IPS-NIHi11 (cell line): Measurements from ENCODE around the gene TRERF1.

Experiments used
- DNase-seq: peaks from one replicate; pipeline ENCODE4 v3.0.0; 2012; ENCODE audit warnings: mixed read lengths, low spot score

Gene TRERF1

GRCh38 chr6:42301986-42302385 lies 149.7 kb downstream of the TRERF1 start:
- no peak for DNase-seq

- no peak for DNase-seq
These were observed 151.0 kb downstream of the TRERF1 start for GRCh38 chr6:42300701-42301100.

GRCh38 chr6:42300185-42300584 lies 151.5 kb downstream of the TRERF1 start:
- DNase-seq: no peak

GRCh38 chr6:42297661-42298060 lies 154.1 kb downstream of the TRERF1 start:
- DNase-seq: no peak

DNA sequence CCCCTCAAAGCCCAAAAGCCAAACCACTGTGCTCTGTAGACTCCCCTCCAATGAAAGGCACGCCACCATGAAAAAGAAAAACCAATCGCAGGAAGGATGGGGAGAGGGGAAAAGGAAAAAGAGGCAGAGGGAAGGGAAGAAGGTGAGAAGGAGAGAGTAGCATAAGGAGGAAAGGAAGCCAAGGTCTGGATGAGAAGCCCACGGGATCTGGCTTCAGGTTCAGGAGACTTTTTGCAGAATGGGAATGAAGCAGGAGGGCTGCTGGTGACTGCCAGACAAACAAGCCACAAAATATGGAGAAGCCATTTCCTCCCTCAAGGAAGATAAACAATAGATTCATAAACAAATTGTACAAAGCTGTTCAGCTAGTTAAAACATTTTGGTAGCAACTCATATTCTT lies 155.1 kb downstream of the TRERF1 start:
- DNase-seq: no peak

DNA sequence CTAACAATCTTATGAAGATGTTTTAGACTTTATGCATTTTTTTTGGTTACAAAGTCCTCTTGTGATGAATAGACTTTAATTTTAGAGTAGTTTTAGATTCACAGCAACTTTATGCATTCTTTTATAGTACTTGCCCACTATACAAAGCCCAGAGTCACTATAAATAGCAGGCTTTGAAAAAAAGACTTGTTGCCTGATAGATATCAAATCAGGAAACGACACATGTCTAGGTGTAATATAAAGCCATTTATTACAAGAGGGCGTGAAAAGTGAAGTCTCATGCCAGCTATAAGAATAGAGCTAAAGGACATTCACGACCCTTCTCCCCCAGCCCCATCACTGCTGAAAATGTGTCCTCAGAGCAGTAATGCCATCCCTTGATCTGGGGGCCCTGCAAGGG lies 156.0 kb downstream of the TRERF1 start:
- DNase-seq: no peak

- DNase-seq: no peak
These were observed 156.5 kb downstream of the TRERF1 start for GRCh38 chr6:42295181-42295580.

GRCh38 chr6:42294759-42295158 lies 157.0 kb downstream of the TRERF1 start:
- DNase-seq: no peak

- no peak for DNase-seq
These were observed 158.2 kb downstream of the TRERF1 start for GRCh38 chr6:42293386-42293977.

DNA sequence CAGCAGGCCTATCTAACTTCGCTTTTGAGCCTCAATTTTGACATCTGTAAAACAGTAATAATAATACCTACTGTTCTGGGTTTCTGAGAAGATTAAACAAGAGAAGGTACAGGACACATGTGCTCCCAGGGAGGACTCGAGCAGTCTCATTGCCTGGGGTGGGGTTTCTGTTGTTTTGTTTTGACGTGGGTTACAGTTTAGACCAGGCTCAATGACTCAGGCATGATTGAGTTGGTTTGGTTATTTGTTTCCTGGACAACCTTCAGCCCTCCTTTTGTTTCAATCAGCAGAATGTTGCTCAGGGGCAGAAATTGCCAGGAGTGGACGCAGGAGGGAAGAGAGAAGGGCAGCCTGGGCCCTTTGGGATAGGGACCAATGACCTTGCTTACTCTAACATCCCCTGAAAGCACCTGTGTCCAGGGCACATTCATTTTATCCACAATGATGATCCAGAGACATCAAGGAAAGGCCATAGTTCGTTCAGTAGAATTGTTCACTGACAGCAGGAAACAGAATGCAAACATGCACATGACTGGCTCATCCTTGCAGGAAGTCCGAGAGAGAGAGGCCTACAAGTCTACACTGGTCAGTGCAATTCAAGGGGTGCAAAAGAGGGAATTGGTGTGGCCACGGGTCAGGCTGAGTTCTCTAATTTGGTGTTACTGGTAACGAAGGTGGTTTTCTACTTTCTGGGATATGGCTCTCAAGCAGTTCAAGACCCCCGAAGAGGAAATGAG lies 159.6 kb downstream of the TRERF1 start:
- no peak for DNase-seq

DNA sequence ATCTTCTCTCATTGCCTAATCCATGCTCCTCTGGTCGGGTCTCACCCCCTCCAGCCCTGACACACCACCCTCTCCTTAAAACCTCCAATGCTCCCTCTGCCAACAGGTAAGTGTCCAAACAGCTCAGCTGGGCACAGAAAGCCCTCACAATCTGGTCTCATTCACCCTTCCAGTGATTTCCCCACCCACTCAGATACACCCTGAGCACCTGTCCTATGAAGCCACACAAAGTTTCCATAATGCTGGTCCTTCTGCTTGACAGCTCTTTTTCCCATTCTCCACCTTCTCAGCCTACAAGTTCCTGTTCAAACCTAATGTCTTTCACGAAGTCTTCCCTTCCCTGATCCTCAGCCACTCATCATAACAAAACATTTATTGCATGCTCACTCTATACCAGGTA lies 164.0 kb downstream of the TRERF1 start:
- DNase-seq: no peak

- DNase-seq: no peak
These were observed 170.2 kb downstream of the TRERF1 start for GRCh38 chr6:42281570-42281969.

- no peak for DNase-seq
These were observed 170.7 kb downstream of the TRERF1 start for GRCh38 chr6:42280966-42281533.

DNA sequence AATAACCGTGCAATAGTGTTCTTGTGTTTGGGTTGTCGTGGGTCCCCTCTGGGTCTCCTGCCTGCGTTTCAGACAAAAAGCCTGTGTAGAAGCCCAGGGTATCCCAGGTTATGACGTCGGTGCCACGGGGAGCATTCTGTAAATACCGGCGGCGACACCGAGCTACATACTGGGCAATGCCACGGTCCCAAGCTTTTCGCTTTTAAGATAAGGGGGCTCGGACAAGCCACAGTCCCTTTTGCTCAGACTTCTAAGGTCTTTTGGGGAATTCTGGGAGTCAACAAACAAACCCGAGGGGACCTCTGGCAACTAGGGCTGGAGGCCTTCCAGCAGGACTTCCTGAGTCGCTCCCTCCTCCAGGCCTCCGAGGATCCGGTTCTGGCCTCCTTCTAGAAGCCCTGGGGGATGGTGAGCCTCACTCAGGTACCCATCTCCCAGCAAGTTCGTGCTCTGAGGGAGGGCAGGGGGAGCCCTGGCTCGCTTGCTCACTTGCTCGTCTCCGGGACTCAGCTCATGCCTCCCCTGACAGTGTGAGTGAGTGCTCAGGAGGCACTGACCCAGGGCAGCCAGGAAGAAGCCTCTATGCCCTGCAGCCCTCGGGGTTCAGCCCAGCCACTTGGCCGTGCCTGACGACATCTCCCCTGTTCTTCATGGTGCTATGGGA lies 171.6 kb downstream of the TRERF1 start:
- no peak for DNase-seq

DNA sequence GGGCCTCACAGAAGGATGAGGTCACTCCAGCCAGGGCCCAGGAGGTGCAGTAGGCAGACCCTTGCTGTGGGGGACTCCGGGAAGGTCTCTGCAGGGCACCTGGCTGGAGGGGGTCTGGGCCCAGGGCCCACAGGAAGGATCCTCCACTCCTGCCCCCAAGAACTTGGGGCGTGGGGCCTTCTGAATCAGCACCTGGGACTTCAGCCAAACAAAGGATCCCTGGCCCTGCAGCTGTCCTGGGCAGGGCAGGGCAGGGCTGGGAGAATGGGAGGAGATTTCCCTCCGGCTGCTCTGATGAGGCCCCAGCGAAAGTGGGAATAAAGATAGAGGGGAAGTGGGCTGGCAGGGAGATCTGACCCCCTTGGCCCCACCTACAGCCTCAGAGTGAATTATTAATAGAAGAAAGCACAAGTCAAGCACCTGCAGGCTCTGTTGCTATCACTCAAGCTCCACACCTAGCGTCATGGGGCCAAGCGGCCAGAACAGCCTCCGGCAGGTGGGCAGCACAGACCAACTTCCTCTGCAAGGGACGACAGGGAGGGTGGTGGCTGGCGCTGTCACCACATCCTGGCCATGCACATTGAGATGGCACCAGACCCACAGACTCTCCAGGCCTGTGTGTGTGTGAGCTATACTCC lies 172.5 kb downstream of the TRERF1 start:
- no peak for DNase-seq

DNA sequence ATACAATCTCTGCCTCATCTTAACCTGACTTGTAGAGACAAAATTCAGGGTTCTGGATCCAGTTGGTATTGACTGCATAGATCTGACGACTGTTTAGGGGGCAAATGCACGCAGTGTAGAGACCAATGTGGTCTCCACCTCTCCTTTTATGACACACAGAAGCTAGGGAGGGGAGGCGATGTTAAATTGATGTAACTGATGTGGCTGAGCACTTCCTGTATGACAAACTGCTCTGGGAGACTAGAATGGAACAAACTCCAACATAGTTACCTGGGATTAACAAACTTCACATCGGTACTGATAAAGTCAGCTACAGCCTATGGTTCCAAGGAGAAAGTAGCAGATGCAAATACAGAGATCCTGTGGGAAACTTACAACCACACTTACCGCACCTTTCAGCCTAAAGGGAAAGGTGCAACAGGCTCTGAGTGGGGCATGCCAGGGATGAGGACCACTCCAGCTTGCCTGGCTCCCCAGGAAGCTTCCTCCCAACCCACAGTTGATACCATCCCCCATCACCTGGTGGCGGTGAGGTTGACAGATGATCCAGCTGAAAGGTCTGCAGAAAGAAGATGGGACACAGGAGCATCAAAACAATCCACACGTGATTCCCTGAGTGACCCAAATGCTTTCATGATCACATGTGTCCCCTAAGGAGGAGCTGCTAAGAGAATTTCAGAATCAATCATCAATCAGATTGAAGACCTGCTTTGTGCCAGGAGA lies 173.4 kb downstream of the TRERF1 start:
- DNase-seq: no peak

DNA sequence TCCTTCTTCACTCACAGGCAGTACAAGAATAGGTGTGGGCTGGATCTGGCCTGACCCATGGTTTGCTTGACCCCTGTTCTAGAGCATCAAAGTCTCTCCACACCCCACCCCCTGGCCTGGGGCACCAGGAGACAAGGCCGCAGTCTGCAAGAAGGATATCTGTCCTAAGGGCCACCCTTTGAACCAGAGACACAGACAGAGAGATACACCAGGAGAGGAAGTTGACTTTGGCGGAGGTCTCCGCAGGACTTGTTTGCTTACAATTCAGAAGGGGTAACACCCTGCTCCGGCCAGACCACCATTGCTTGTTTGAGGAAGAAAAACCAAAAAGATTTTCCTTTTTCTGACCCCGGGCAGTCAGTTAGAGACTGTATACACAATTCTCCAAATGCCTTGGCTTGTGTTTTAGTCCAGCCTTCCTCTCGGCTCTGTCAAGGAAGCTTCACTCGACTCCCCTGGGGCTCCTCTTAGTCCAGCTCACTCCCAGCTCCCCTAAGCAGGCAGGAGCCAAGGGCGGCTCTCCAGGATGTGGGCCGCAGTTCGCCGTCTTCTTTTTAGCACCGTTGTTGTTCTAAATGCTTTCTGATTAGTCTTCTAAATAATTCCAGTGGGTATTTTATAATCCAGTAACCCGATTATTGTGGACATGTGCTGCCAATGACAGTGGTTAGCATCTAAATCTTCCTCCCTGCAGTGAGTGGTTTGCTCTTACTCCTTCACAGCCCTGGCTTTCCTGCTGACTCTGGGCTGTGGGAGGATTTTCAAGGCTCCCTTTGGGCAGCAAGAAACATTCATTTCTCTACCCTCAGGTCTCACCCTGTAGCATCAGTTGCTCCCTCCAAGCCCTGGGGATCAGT lies 175.5 kb downstream of the TRERF1 start:
- no peak for DNase-seq

GRCh38 chr6:42275376-42276033 lies 176.2 kb downstream of the TRERF1 start:
- DNase-seq: no peak

- DNase-seq: no peak
These were observed 176.8 kb downstream of the TRERF1 start for GRCh38 chr6:42274898-42275297.
